Ovary (tissue), 3 donors: ENCODE data around the gene ARHGEF12.

Experiments
- POLR2A ChIP-seq: fragments of 450-650 bp; IDR thresholded peaks from one replicate; pipeline ENCODE4 v1.6.1; 2017; ENCODE audit warnings: antibody characterized with exemption, mild to moderate bottlenecking, moderate library complexity
- TF ChIP-seq, protein P1 (sequence below), 3 donors: fragments of 450-650 bp in 2 of 3; fragments of 200-600 bp in 1 of 3; IDR thresholded peaks; one replicate each; pipeline versions ENCODE4 v1.5.1 to v1.8.0; 2016 to 2022; ENCODE audit warnings: antibody characterized with exemption in 3 of 3, mild to moderate bottlenecking in 1 of 3
- donor health status: DM: no; HTN: no; CAD: no.

DNA sequence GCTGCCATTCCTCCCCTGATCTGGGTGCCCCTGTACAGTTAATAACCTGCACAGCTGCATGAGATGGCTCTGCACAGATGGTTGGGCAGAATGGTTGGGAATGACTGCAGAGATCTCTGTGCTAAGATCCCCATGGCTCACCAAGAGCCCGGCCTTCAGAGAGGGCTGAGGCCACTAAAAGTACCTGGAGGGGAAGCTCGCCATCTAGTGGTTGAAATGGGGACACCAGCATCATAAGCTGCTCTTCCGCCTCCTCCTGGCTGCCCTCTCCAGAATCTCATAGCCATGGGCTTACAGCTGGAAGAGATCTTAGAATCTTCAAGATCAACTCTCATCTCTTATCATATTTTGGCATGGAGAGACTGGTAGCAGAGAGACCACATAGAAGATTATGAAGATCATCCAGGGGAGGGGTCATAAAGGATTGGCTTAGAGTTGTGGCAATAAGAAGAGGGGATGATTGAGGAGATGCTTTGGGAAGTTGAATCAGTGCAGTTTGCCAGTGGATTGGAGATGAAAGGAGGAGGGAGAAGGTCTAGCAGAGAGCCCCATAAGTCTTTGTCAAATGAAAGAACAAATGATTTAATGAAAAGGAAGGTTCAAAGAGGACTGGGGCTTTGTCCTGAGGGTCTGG is 33.1 kb upstream of the ARHGEF12 start:
- no peak for TF ChIP-seq POLR2A
- TF ChIP-seq, protein P1, sequence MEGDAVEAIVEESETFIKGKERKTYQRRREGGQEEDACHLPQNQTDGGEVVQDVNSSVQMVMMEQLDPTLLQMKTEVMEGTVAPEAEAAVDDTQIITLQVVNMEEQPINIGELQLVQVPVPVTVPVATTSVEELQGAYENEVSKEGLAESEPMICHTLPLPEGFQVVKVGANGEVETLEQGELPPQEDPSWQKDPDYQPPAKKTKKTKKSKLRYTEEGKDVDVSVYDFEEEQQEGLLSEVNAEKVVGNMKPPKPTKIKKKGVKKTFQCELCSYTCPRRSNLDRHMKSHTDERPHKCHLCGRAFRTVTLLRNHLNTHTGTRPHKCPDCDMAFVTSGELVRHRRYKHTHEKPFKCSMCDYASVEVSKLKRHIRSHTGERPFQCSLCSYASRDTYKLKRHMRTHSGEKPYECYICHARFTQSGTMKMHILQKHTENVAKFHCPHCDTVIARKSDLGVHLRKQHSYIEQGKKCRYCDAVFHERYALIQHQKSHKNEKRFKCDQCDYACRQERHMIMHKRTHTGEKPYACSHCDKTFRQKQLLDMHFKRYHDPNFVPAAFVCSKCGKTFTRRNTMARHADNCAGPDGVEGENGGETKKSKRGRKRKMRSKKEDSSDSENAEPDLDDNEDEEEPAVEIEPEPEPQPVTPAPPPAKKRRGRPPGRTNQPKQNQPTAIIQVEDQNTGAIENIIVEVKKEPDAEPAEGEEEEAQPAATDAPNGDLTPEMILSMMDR (IDR thresholded peaks at IDR 0.05) = peak; percentile 18 to 57 (median 44)
